Measurements from ENCODE around the gene PCIF1. TPM values are rescaled to one million over a fixed set of nuclear protein-coding genes. Genes with fewer than 3 reads are reported as not detected.
"Not testable (repeated sequence)": the region's sequence is repeated elsewhere in the genome, so short reads cannot be mapped to it uniquely, and the experiment has no call there.

The PCIF1 gene
- polyA plus RNA-seq, 12 donors: 20.6 to 40.3 (median 22.7) TPM; not detected in 1

- DNase-seq: no peak
Observed at GRCh38 chr20:45945678-45946148, 11.2 kb downstream of the PCIF1 start.

GRCh38 chr20:45946149-45946970 lies 11.9 kb downstream of the PCIF1 start:
- DNase-seq: no peak

- no peak for DNase-seq
Observed at GRCh38 chr20:45947110-45947866, 12.8 kb downstream of the PCIF1 start.

- DNase-seq: no peak
Observed at GRCh38 chr20:45948261-45948733, 13.8 kb downstream of the PCIF1 start.

- no peak for DNase-seq
Observed at GRCh38 chr20:45948742-45949541, 14.5 kb downstream of the PCIF1 start.

- DNase-seq: no peak
Observed at GRCh38 chr20:45949542-45950329, 15.3 kb downstream of the PCIF1 start.

GRCh38 chr20:45950330-45950646 lies 15.8 kb downstream of the PCIF1 start:
- no peak for DNase-seq

- no peak for DNase-seq
Observed at GRCh38 chr20:45951925-45952834, 17.7 kb downstream of the PCIF1 start.

GRCh38 chr20:45952861-45953260 lies 18.4 kb downstream of the PCIF1 start:
- no peak for DNase-seq

GRCh38 chr20:45953672-45954071 lies 19.2 kb downstream of the PCIF1 start:
- DNase-seq: no peak

GRCh38 chr20:45956326-45956725 lies 21.8 kb downstream of the PCIF1 start:
- not testable (repeated sequence) for DNase-seq

- DNase-seq: no peak
Observed at GRCh38 chr20:45957021-45957941, 22.8 kb downstream of the PCIF1 start.

GRCh38 chr20:45958593-45958992 lies 24.1 kb downstream of the PCIF1 start:
- DNase-seq: no peak

GRCh38 chr20:45959126-45959525 lies 24.6 kb downstream of the PCIF1 start:
- DNase-seq: no peak

- DNase-seq: no peak
Observed at GRCh38 chr20:45959956-45960630, 25.6 kb downstream of the PCIF1 start.

- DNase-seq: no peak
Observed at GRCh38 chr20:45962031-45962755, 27.7 kb downstream of the PCIF1 start.
